Astrocyte (in vitro differentiated cells and primary cell): Measurements from ENCODE around the gene UNC93A. TPM values are rescaled to one million over a fixed set of nuclear protein-coding genes. Genes with fewer than 3 reads are reported as not detected.

ENCODE experiments used
- DNase-seq: peaks from one replicate; pipeline ENCODE4 v3.0.0-alpha.2; 2010; ENCODE audit warnings: low read depth
- FAIRE-seq: peaks from 2 replicates; lab custom pipeline; 2011; peaks lifted over from hg19 to GRCh38; lab: Jason Lieb, UNC
- H2AFZ ChIP-seq: 2 replicates; pipeline ENCODE4 v1.6.0; 2012; ENCODE audit warnings: low read depth, low read length, inconsistent platforms
- H3K27ac ChIP-seq: 2 replicates; pipeline ENCODE4 v1.5.1; 2011; ENCODE audit warnings: low read depth, low read length, inconsistent platforms
- H3K27me3 ChIP-seq: 2 replicates; pipeline ENCODE4 v1.6.0; 2011; ENCODE audit warnings: low read length, inconsistent platforms; ENCODE audit not compliant: insufficient read depth
- H3K36me3 ChIP-seq: 2 replicates; pipeline ENCODE4 v1.5.1; 2011; ENCODE audit warnings: low read length, inconsistent platforms; ENCODE audit not compliant: insufficient read depth
- H3K4me1 ChIP-seq: 2 replicates; pipeline ENCODE4 v1.5.1; 2011; ENCODE audit warnings: low read length, inconsistent platforms; ENCODE audit not compliant: insufficient read depth
- H3K4me2 ChIP-seq: 2 replicates; pipeline ENCODE4 v1.6.0; 2012; ENCODE audit warnings: low read length, inconsistent platforms
- H3K4me3 ChIP-seq: 2 replicates; pipeline ENCODE4 v1.5.1; 2011; ENCODE audit warnings: low read depth, mild to moderate bottlenecking, low read length, inconsistent platforms; ENCODE audit not compliant: insufficient read depth
- H3K79me2 ChIP-seq: 2 replicates; pipeline ENCODE4 v1.6.0; 2012; ENCODE audit warnings: mild to moderate bottlenecking, low read length, inconsistent platforms; ENCODE audit not compliant: insufficient read depth
- H3K9ac ChIP-seq: 2 replicates; pipeline ENCODE4 v1.6.0; 2012; ENCODE audit warnings: mild to moderate bottlenecking, low read length, inconsistent platforms
- H3K9me3 ChIP-seq: 2 replicates; pipeline ENCODE4 v1.5.1; 2012; ENCODE audit warnings: low read depth, mild to moderate bottlenecking, low read length, inconsistent platforms; ENCODE audit not compliant: insufficient read depth
- H4K20me1 ChIP-seq: 2 replicates; pipeline ENCODE4 v1.6.0; 2012; ENCODE audit warnings: low read length, inconsistent platforms; ENCODE audit not compliant: insufficient read depth
- H3K27ac Mint-ChIP-seq: one replicate; pipeline ENCODE4 v1.8.0; 2021; ENCODE audit warnings: mild to moderate bottlenecking, mixed read lengths; ENCODE audit not compliant: unreplicated experiment
- H3K27me3 Mint-ChIP-seq: one replicate; pipeline ENCODE4 v1.8.0; 2021; ENCODE audit warnings: low read depth, mixed read lengths; ENCODE audit not compliant: unreplicated experiment
- H3K36me3 Mint-ChIP-seq: one replicate; pipeline ENCODE4 v1.8.0; 2021; ENCODE audit warnings: low read depth, mixed read lengths; ENCODE audit not compliant: unreplicated experiment
- H3K4me1 Mint-ChIP-seq: one replicate; pipeline ENCODE4 v1.8.0; 2021; ENCODE audit warnings: low read depth, mixed read lengths; ENCODE audit not compliant: unreplicated experiment
- H3K4me3 Mint-ChIP-seq: one replicate; pipeline ENCODE4 v1.8.0; 2021; ENCODE audit warnings: mild to moderate bottlenecking, moderate library complexity, mixed read lengths; ENCODE audit not compliant: unreplicated experiment
- H3K9me3 Mint-ChIP-seq: one replicate; pipeline ENCODE4 v1.8.0; 2021; ENCODE audit warnings: mild to moderate bottlenecking, mixed read lengths; ENCODE audit not compliant: unreplicated experiment
- CTCF ChIP-seq: IDR thresholded peaks from 2 replicates; pipeline ENCODE4 v1.5.1; 2011; ENCODE audit warnings: low read depth, mild to moderate bottlenecking, inconsistent platforms, low read length, moderate library complexity; ENCODE audit not compliant: insufficient read depth
- EZH2 ChIP-seq: IDR thresholded peaks from 2 replicates; pipeline ENCODE4 v1.6.1; 2012; ENCODE audit warnings: mild to moderate bottlenecking, low read length, inconsistent platforms; ENCODE audit not compliant: insufficient read depth
- total RNA-seq: library from RNA; stranded (reverse); gene quantifications from 2 replicates; pipeline ENCODE4 v1.2.1, GENCODE V29; 2021

The UNC93A gene
- total RNA-seq, 1 donor from 2014 or later = not detected

DNA sequence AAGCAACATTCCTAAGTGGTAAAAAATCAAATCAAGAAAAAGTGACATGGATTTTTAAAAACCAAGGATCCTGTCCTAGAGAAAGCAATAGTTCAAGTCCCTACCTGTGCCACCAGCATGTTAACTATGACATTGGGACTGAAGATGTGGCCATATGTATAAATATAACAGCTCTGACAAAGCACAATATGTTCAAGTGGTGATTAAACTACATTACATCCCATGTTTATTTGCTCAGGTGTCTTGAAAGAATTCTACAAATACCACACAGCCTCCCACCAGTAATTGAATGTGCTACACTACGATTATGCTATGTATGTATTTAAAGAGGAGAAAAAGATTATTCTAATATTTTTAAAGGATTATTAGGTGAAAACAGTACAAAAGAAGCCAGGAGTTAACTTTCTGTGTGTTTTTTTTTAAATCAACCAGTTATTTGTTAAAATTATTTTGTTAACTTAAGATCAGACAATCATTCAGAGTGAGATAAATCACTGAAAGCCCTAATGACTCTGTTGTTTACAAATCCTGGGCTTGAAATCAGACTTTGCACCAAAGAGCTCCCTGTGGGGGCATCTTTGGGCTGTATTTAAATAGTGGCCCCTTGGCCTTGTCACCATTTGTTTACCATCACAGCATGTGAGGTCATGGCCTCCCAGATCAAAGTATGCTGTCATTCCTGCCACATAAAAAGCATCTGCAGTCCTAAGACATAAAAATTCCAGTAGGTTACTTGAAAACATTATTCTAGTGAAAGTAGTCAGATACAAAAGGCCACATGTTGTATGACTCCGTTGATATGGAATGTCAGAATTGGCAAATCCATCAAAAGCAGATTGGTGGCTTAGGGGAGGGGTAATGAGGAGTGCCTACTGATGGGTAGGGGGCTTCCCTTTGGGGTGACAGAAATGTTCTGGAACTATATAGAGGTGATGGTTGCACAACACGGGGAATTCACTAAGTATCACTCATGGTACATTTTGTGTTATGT is 50.8 kb downstream of the UNC93A start:
- Mint-ChIP-seq H3K4me1 (peaks cover 5% of the 10 kb centered on the region), H3K27ac (no peak overlapping the region), H3K4me3 (no peak overlapping the region), H3K9me3 (peaks cover under 1% of the 10 kb centered on the region), H3K27me3 (peaks cover 12% of the 10 kb centered on the region), H3K36me3 (no peaks in the 10 kb centered on the region)
- FAIRE-seq (no peak), DNase-seq (no peak)
- H3K36me3 ChIP-seq = no peaks in the 10 kb centered on the region
- TF ChIP-seq CTCF (no peak), EZH2 (no peak)
- H3K9me3 ChIP-seq = peaks cover 3% of the 10 kb centered on the region
- H3K27me3 ChIP-seq = no peaks in the 10 kb centered on the region
- no peaks in the 10 kb centered on the region for H4K20me1 ChIP-seq
- H3K4me1 ChIP-seq = no peaks in the 10 kb centered on the region
- no peak overlapping the region for H3K9ac ChIP-seq
- no peak overlapping the region for H2AFZ ChIP-seq
- H3K27ac ChIP-seq = no peak overlapping the region
- H3K4me3 ChIP-seq = no peak overlapping the region
- no peak overlapping the region for H3K4me2 ChIP-seq
- no peaks in the 10 kb centered on the region for H3K79me2 ChIP-seq

DNA sequence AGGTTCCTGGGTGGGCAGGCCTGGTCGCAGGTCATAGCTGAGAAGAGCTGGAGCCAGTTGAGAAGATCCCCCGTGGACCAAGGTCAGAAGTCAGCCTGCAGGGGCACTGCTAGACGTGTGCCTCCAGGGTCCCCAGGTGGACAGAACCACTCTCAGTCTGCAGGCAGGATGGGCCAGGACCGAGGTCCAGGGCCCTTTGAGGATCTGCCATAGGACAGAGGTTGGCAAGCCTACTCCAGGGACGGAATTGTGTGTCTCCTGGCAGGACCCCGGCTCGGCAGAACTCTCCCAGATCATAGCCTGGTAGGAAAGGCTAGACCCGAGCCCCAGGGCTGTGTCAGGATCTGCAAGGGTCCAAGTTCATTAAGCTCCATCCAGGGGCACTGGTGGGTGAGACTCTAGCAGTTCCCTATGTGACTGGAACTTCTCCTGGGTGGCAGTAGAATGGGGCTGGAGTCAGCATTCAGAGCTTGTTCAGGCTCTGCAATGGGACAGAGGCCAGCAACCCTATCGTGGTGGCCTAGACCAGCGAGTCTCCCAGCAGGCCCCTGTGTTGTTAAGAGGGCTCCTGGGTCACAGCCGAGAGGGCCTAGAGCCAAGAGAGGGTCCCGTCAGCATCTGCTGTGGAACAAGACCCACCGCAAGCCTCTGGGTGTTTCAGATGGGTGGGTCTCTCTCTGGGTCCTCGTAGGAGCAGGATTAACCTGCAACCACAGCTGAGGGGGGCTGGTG is 51.9 kb downstream of the UNC93A start:
- no peaks in the 10 kb centered on the region for H3K36me3 Mint-ChIP-seq
- H3K9me3 Mint-ChIP-seq = peaks cover 3% of the 10 kb centered on the region
- peaks cover 18% of the 10 kb centered on the region for H3K27me3 Mint-ChIP-seq
- Histone ChIP-seq H3K4me1 (no peaks in the 10 kb centered on the region), H3K4me3 (no peak overlapping the region), H3K36me3 (no peaks in the 10 kb centered on the region), H3K9ac (no peak overlapping the region), H3K9me3 (peaks cover 2% of the 10 kb centered on the region), H3K4me2 (no peak overlapping the region), H4K20me1 (no peaks in the 10 kb centered on the region), H3K79me2 (no peaks in the 10 kb centered on the region), H3K27ac (no peak overlapping the region), H2AFZ (no peak overlapping the region), H3K27me3 (no peaks in the 10 kb centered on the region)
- no peak for TF ChIP-seq EZH2
- TF ChIP-seq CTCF = no peak
- no peak for DNase-seq
- H3K27ac Mint-ChIP-seq = no peak overlapping the region
- no peak for FAIRE-seq
- H3K4me3 Mint-ChIP-seq = no peak overlapping the region
- H3K4me1 Mint-ChIP-seq = peaks cover 5% of the 10 kb centered on the region
